Gastroesophageal sphincter (tissue), 4 donors: Measurements from ENCODE around the gene VPS45. TPM values are rescaled to one million over a fixed set of nuclear protein-coding genes. Genes with fewer than 3 reads are reported as not detected.
A peak's percentile ranks its signal among the peaks of the same experiment; 100 is the strongest.

ENCODE experiments used
- ATAC-seq: fragments of 150-250 bp; one replicate; pipeline ENCODE4 v1.9.1; 2016; ENCODE audit warnings: mild to moderate bottlenecking, moderate library complexity
- H3K27ac ChIP-seq, 4 donors: fragments of 200-600 bp; sonication (generic) in 3 of 4; 1 replicate in 3 of 4; 2 replicates in 1 of 4; pipeline ENCODE4 v1.5.1; 2016 to 2019
- H3K27me3 ChIP-seq: fragments of 200-600 bp; sonication (generic); one replicate; pipeline ENCODE4 v1.5.1; 2019
- H3K36me3 ChIP-seq, 2 donors: fragments of 200-600 bp; sonication (generic); one replicate each; pipeline ENCODE4 v1.5.1; 2019; ENCODE audit warnings: control low read depth in 1 of 2
- H3K4me1 ChIP-seq, 3 donors: fragments of 200-600 bp; sonication (generic); 1 replicate in 2 of 3; 2 replicates in 1 of 3; pipeline ENCODE4 v1.5.1; 2016 to 2019; ENCODE audit warnings: control low read depth in 2 of 3
- H3K4me3 ChIP-seq, 2 donors: fragments of 200-600 bp; sonication (generic); one replicate each; pipeline ENCODE4 v1.5.1; 2019; ENCODE audit warnings: mild to moderate bottlenecking in 1 of 2, moderate library complexity in 1 of 2
- H3K9me3 ChIP-seq, 3 donors: fragments of 200-600 bp; sonication (generic); one replicate each; pipeline ENCODE4 v1.5.1; 2017 to 2019; ENCODE audit warnings: control low read depth in 2 of 3
- CTCF ChIP-seq, 4 experiments: fragments of 200-600 bp in 2 of 4; fragments of 450-650 bp in 2 of 4; sonication (generic) in 1 of 4; IDR thresholded peaks; one replicate each; pipeline ENCODE4 v1.5.1; 2017 to 2019; ENCODE audit warnings: antibody characterized with exemption in 4 of 4, mild to moderate bottlenecking in 2 of 4, moderate library complexity in 2 of 4
- EP300 ChIP-seq: sonication (generic); formaldehyde crosslinking; IDR thresholded peaks from one replicate; pipeline ENCODE4 v1.6.1; 2017; ENCODE audit warnings: antibody characterized with exemption, mild to moderate bottlenecking
- POLR2A ChIP-seq, 2 donors: fragments of 450-650 bp; IDR thresholded peaks; one replicate each; pipeline ENCODE4 v1.6.1; 2017; ENCODE audit warnings: antibody characterized with exemption in 2 of 2, mild to moderate bottlenecking in 2 of 2, moderate library complexity in 1 of 2
- POLR2AphosphoS5 ChIP-seq: sonication (generic); formaldehyde crosslinking; IDR thresholded peaks from one replicate; pipeline ENCODE4 v1.6.1; 2017; ENCODE audit warnings: antibody characterized with exemption
- WGBS, 2 donors: methylation state at CpG; one replicate each; pipeline ENCODE4 v1.1.5; 2018; ENCODE audit warnings: low coverage in 1 of 2; 5-methylcytosine and 5-hydroxymethylcytosine counted together
- total RNA-seq, 4 donors: library from RNA; depleted of rRNA; stranded (reverse); fragments of >200 nt; gene quantifications; one replicate each; pipeline ENCODE4 v1.1.0, GENCODE V29; 2016

VPS45 gene
- total RNA-seq, 4 donors from 2014 or later = 44.7 to 75.8 (median 50.4) TPM

- Histone ChIP-seq H3K27ac (peak overlapping the region in 1 of 4 donors; percentile 58), H3K36me3 (no peaks in the 10 kb centered on the region), H3K4me3 (no peak overlapping the region), H3K4me1 (peaks cover 0 to 6% (median 0%) of the 10 kb centered on the region in 3 donors), H3K27me3 (no peaks in the 10 kb centered on the region), H3K9me3 (no peaks in the 10 kb centered on the region)
- no peak for ATAC-seq
- TF ChIP-seq POLR2AphosphoS5 (no peak), CTCF (IDR thresholded peaks at IDR 0.05) (peak in 1 of 4 experiments; percentile 6)
- WGBS, 2 donors = 9% methylated on average over 3 of the region's 3 CpGs; no CpG with 5 or more reads in 1 of the 2 donors
These were observed 120.0 kb downstream of the VPS45 start for GRCh38 chr1:150187560-150187931.

- TF ChIP-seq CTCF (IDR thresholded peaks at IDR 0.05) (no peak), POLR2AphosphoS5 (no peak), POLR2A (IDR thresholded peaks at IDR 0.05) (no peak), EP300 (no peak)
- Histone ChIP-seq H3K36me3 (no peaks in the 10 kb centered on the region), H3K9me3 (no peaks in the 10 kb centered on the region), H3K27me3 (no peaks in the 10 kb centered on the region), H3K4me3 (no peak overlapping the region), H3K4me1 (peaks cover 0 to 6% (median 0%) of the 10 kb centered on the region in 3 donors), H3K27ac (no peak overlapping the region)
- no peak for ATAC-seq
- WGBS, 2 donors = 28 to 29% methylated on average over 1 to 2 of the region's 2 CpGs
These were observed 124.4 kb downstream of the VPS45 start for GRCh38 chr1:150192012-150192411.

- 79 to 90% methylated on average over 4 of the region's 4 CpGs for WGBS, 2 donors
- no peaks in the 10 kb centered on the region for H3K27me3 ChIP-seq
- no peaks in the 10 kb centered on the region for H3K36me3 ChIP-seq
- H3K9me3 ChIP-seq = no peaks in the 10 kb centered on the region
- ATAC-seq = no peak
- H3K27ac ChIP-seq = no peak overlapping the region
- H3K4me3 ChIP-seq = no peak overlapping the region
- H3K4me1 ChIP-seq = no peaks in the 10 kb centered on the region
- no peak for TF ChIP-seq POLR2AphosphoS5
- TF ChIP-seq CTCF (IDR thresholded peaks at IDR 0.05) = no peak
- TF ChIP-seq POLR2A (IDR thresholded peaks at IDR 0.05) = no peak
- TF ChIP-seq EP300 = no peak
These were observed 126.9 kb downstream of the VPS45 start for GRCh38 chr1:150194381-150195031.

Other genes with a start within 250 kb of the VPS45 start
- 10 to 100 TPM; 23.9 to 46.2 (median 30.5) TPM for gene BOLA1, start 168.2 kb upstream of the VPS45 start, total RNA-seq
- gene SV2A, start 149.9 kb upstream of the VPS45 start, total RNA-seq = 1 to 10 TPM; 6.2 to 9.2 (median 7.1) TPM
- 10 to 100 TPM in 3 of 4 donors, 1 to 10 TPM in 1; 9.7 to 17.9 (median 14.0) TPM for gene SF3B4, start 140.0 kb upstream of the VPS45 start, total RNA-seq
- gene MTMR11, start 130.9 kb upstream of the VPS45 start, total RNA-seq = 10 to 100 TPM; 10.6 to 20.6 (median 14.4) TPM
- 10 to 100 TPM; 34.1 to 49.6 (median 42.3) TPM for gene OTUD7B, start 57.0 kb upstream of the VPS45 start, total RNA-seq
- 100 to 1,000 TPM; 217 to 358 (median 228) TPM for gene PLEKHO1, start 82.1 kb downstream of the VPS45 start, total RNA-seq
- 10 to 100 TPM; 14.8 to 25.1 (median 21.6) TPM for gene ANP32E, start 168.3 kb downstream of the VPS45 start, total RNA-seq
- 1 to 10 TPM in 1 of 4 donors, under 1 TPM in 3; 0.54 to 1.5 (median 0.78) TPM for gene CA14, start 190.0 kb downstream of the VPS45 start, total RNA-seq
- 10 to 100 TPM; 40.3 to 68.9 (median 49.5) TPM for gene APH1A, start 201.2 kb downstream of the VPS45 start, total RNA-seq
- 10 to 100 TPM in 3 of 4 donors, 1 to 10 TPM in 1; 5.2 to 37.7 (median 16.2) TPM for gene C1orf54, start 205.0 kb downstream of the VPS45 start, total RNA-seq
- 10 to 100 TPM in 2 of 4 donors, 1 to 10 TPM in 2; 3.5 to 28.3 (median 14.2) TPM for gene CIART, start 214.8 kb downstream of the VPS45 start, total RNA-seq
- gene MRPS21, start 226.1 kb downstream of the VPS45 start, total RNA-seq = 10 to 100 TPM; 36.0 to 59.9 (median 43.4) TPM